ENCODE results near the gene S100P.

GRCh38 chr4:6693231-6694176, at the start of gene S100P:
- TF ChIP-seq CTCF (IDR thresholded peaks at IDR 0.05) (no peak), POLR2AphosphoS5 (IDR thresholded peaks at IDR 0.05) (no peak), POLR2A (IDR thresholded peaks at IDR 0.05) (no peak), EP300 (IDR thresholded peaks at IDR 0.05) (no peak)

Measured in gastroesophageal sphincter (tissue), 3 donors.